Endothelial cell (in vitro differentiated cells): ENCODE data around the gene GAB2. TPM values are rescaled to one million over a fixed set of nuclear protein-coding genes. Genes with fewer than 3 reads are reported as not detected.

Experiments used
- DNase-seq: peaks from one replicate; pipeline ENCODE4 v3.0.0; 2021; ENCODE audit warnings: low spot score
- H3K27ac Mint-ChIP-seq: one replicate; pipeline ENCODE4 v1.8.0; 2021; ENCODE audit warnings: mixed read lengths, inconsistent platforms; ENCODE audit not compliant: unreplicated experiment
- H3K27me3 Mint-ChIP-seq: one replicate; pipeline ENCODE4 v1.8.0; 2021; ENCODE audit warnings: mild to moderate bottlenecking, moderate library complexity, mixed read lengths, inconsistent platforms; ENCODE audit not compliant: unreplicated experiment
- H3K36me3 Mint-ChIP-seq: one replicate; pipeline ENCODE4 v1.8.0; 2021; ENCODE audit warnings: mild to moderate bottlenecking, low read depth, mixed read lengths, inconsistent platforms; ENCODE audit not compliant: unreplicated experiment
- H3K4me1 Mint-ChIP-seq: one replicate; pipeline ENCODE4 v1.8.0; 2021; ENCODE audit warnings: mild to moderate bottlenecking, mixed read lengths, inconsistent platforms; ENCODE audit not compliant: unreplicated experiment
- H3K4me3 Mint-ChIP-seq: one replicate; pipeline ENCODE4 v1.8.0; 2021; ENCODE audit warnings: mild to moderate bottlenecking, mixed read lengths, inconsistent platforms; ENCODE audit not compliant: unreplicated experiment
- H3K9me3 Mint-ChIP-seq: one replicate; pipeline ENCODE4 v1.8.0; 2021; ENCODE audit warnings: mixed read lengths, inconsistent platforms; ENCODE audit not compliant: unreplicated experiment
- CTCF ChIP-seq: fragments of 200-600 bp; sonication (generic); IDR thresholded peaks from one replicate; pipeline ENCODE4 v1.5.0; 2021; ENCODE audit warnings: antibody characterized with exemption; ENCODE audit not compliant: unreplicated experiment
- total RNA-seq: library from RNA; stranded (reverse); fragmentation: NEBNext Ultra II Directional; extraction: Animal tissue kit (Norgen Biotek cat#: 25700); gene quantifications from one replicate; pipeline ENCODE4 v1.2.1, GENCODE V29; 2021; ENCODE audit not compliant: unreplicated experiment

The GAB2 gene
- total RNA-seq, 1 donor from 2014 or later, result 81.0 TPM

- TF ChIP-seq CTCF, result no peak
- Mint-ChIP-seq H3K27me3 (peaks cover 16% of the 10 kb centered on the region), H3K27ac (peak overlapping the region; percentile 86), H3K36me3 (peaks cover 42% of the 10 kb centered on the region), H3K4me1 (peaks cover 24% of the 10 kb centered on the region), H3K4me3 (peak overlapping the region; percentile 82), H3K9me3 (no peaks in the 10 kb centered on the region)
- DNase-seq, result no peak
Measured at GRCh38 chr11:78201096-78201818, 216.4 kb downstream of the GAB2 start.

DNA sequence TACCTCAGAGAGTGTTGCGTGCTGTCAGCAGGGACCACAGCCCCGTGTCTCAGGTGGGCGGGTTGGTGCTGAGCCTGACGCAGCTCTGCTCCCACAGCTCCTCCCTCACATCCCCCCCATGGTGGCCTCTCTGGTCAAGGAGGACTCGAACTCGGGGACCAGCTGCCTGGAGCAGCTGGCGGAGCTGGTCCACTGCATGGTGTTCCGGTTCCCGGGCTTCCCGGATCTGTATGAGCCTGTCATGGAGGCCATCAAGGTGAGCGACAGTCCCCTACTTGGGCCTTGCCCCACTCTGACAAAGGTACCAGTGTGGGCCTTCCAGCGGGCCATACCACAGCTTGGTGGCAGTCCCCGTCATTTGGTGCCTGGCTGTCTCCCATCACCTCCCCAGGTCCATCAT lies 217.1 kb downstream of the GAB2 start:
- Mint-ChIP-seq H3K27me3 (peaks cover 15% of the 10 kb centered on the region), H3K4me3 (no peak overlapping the region), H3K4me1 (peaks cover 24% of the 10 kb centered on the region), H3K36me3 (peaks cover 43% of the 10 kb centered on the region), H3K27ac (no peak overlapping the region), H3K9me3 (no peaks in the 10 kb centered on the region)
- no peak for TF ChIP-seq CTCF
- no peak for DNase-seq

- Mint-ChIP-seq H3K9me3 (no peaks in the 10 kb centered on the region), H3K27ac (no peak overlapping the region), H3K4me1 (peaks cover 28% of the 10 kb centered on the region), H3K4me3 (no peak overlapping the region), H3K27me3 (peaks cover 17% of the 10 kb centered on the region), H3K36me3 (peaks cover 47% of the 10 kb centered on the region)
- DNase-seq, result no peak
- TF ChIP-seq CTCF, result no peak
Measured at GRCh38 chr11:78200061-78200460, 217.6 kb downstream of the GAB2 start.

GRCh38 chr11:78199653-78200015 lies 218.0 kb downstream of the GAB2 start:
- no peak overlapping the region for H3K4me3 Mint-ChIP-seq
- TF ChIP-seq CTCF, result no peak
- peaks cover 21% of the 10 kb centered on the region for H3K27me3 Mint-ChIP-seq
- H3K36me3 Mint-ChIP-seq, result peaks cover 49% of the 10 kb centered on the region
- H3K9me3 Mint-ChIP-seq, result no peaks in the 10 kb centered on the region
- DNase-seq, result no peak
- peaks cover 32% of the 10 kb centered on the region for H3K4me1 Mint-ChIP-seq
- no peak overlapping the region for H3K27ac Mint-ChIP-seq

DNA sequence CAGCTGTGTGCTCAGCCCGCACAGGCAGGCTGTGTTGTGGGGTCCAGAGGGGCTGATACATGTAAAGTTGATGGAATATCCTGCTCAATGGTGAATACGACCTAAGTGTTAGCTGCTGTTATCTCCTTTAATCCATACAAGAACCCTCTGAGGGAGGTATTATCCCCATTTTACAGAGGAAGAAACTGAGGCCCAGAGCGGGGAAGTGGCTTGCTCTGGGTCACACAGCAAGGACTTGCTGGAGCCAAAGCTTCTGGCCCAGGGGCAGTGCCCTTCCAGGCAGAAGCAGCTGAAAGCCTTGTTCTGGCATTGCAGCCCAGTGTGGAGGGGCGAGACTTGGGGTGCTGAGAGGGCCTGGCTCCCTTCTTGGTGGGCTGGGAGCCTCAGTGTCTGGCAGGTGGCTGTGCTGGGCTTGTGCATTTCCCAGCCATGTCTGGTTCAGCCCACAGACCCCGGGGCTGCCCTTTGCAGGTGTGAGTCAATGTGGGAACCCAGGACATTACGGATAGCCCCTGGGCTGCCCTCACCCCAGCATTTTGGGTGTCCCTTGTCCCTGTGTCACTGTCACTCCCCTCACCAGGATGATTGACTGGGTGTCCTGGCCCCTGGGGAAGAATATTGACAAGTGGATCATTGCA lies 218.5 kb downstream of the GAB2 start:
- Mint-ChIP-seq H3K9me3 (no peaks in the 10 kb centered on the region), H3K27me3 (peaks cover 24% of the 10 kb centered on the region), H3K4me1 (peaks cover 34% of the 10 kb centered on the region), H3K36me3 (peaks cover 50% of the 10 kb centered on the region), H3K27ac (no peak overlapping the region), H3K4me3 (no peak overlapping the region)
- TF ChIP-seq CTCF, result no peak
- DNase-seq, result no peak
